Stimulated activated CD4-positive, alpha-beta T cell treated with anti-CD3 and anti-CD28 coated beads, Interleukin-4, amount 100 ng/mL, for 4 hours (primary cell): Measurements from ENCODE around the gene ZCWPW2.
A peak's percentile ranks its signal among the peaks of the same experiment; 100 is the strongest.

Experiments
- DNase-seq, 2 experiments: peaks; one replicate each; pipeline ENCODE4 v3.0.0-alpha.2; 2020

The ZCWPW2 gene

DNA sequence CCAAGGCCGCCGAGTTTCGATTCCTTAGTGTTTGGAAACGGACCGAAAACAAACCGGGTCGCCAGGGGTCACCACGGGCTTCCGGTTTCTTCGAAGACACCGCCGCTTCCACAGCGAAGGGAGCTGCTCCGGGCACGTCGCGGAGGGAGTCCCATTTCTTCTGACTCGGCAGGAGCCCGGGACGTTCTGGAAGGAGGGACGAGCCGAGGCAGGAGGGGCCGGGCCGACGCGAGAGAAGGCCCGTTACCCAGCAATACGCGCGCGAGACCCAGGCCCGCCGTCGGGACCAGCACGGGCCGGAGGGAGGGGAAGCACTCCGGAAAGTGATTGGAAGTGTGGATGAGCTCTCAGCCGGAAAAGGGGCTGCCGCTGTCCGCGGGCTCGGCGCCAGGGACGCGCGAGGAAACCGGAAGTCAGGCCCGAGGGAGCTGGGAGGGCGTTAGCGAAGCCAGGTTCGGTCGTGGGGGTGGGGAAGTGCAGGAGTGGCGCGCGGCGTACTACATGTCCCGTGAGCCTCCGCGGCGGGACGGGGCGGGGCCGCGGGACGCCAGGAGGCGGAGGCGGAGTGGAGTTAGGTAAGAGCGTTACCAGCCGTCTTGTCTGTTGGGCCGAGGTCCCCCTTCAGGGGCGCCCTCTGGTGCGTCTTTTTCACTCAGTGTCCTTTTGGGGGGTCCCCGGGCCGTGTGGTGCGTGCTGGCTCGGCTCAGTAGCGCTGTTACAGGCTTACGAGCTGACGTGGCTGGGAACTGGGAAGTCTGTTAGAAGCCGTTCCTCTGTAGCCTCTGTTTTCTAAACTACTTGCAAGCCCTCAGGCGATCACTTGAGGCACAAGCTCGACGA is at the start of gene ZCWPW2, which contains the start of gene AZI2:
ZCWPW2 (plus strand) TSS at position 93 of the 840 bp plus-strand sequence. CDS start 64,348 bp downstream, outside the sequence.
AZI2 (minus strand) TSS at position 196 of the 840 bp plus-strand sequence. CDS start 8,207 bp downstream, outside the sequence.
- DNase-seq, result peak; percentile 89 to 90

GRCh38 chr3:28299705-28300104 is 48.8 kb upstream of the ZCWPW2 start:
- no peak for DNase-seq

DNA sequence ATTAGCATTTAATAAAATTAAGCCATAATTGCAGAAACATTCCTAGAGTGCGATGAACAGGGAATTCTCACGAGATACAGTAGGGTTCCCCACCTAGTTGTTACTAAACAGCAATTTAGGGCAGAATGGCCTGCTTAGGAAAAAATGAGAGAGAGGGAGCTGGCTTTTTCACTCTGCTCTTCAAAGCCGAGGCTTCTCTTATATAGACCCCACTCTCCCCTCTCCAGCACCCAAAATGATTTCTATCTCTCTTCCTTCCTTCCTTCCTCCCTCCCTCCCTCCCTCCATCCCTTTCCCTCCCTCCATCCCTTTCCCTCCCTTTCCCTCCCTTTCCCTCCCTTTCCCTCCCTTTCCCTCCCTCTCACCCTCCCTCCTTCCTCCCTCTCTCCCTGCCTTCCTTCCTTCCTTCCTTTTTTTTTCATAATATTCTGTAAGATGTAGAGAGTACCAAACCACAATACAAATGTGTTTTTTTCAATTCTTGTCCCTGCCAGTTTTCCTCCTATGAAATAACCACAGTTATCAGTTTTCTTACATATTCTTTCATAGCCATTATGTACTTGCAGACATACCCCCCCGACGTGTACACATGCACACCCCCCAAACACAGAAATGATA is 48.1 kb upstream of the ZCWPW2 start:
- no peak for DNase-seq

GRCh38 chr3:28301688-28302087 is 46.8 kb upstream of the ZCWPW2 start:
- DNase-seq, result no peak

DNA sequence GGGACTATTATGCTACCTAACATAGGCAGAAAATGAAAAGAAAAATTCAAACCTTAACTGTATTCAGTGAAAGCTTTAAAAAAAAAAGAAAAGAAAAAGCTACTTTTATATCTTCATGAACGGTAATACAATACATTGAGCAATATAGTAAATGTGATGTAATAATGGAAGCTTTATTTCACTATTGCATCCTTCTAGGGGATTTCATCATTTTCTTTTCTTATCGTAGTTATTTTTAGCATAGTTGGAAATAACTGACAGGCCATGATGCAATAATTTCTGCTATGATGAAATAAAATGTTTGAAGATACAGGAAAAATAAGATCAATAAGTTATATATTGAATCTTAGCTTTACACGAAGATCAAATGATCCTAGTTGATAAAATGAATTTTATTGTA is 40.3 kb upstream of the ZCWPW2 start:
- no peak for DNase-seq

DNA sequence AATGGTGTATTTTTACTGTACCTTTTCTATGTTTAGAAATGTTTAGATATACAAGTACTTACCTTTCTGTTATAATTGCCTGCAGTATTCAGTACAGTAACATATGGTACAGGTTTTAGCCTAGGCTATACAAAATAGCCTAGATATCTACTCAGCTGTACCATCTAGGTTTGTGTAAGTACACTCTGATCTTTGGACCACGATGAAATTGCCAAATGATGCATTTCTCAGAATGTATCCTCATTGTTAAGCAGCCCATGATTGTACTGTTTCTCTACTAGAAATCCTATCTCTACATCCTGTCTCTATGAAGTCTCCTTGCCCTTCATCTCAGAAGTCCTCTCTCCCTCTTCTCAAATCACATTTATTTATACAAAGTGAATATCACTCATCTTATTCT is 32.8 kb upstream of the ZCWPW2 start:
- no peak for DNase-seq

- DNase-seq, result no peak
Measured at GRCh38 chr3:28316226-28316625, 32.3 kb upstream of the ZCWPW2 start.

DNA sequence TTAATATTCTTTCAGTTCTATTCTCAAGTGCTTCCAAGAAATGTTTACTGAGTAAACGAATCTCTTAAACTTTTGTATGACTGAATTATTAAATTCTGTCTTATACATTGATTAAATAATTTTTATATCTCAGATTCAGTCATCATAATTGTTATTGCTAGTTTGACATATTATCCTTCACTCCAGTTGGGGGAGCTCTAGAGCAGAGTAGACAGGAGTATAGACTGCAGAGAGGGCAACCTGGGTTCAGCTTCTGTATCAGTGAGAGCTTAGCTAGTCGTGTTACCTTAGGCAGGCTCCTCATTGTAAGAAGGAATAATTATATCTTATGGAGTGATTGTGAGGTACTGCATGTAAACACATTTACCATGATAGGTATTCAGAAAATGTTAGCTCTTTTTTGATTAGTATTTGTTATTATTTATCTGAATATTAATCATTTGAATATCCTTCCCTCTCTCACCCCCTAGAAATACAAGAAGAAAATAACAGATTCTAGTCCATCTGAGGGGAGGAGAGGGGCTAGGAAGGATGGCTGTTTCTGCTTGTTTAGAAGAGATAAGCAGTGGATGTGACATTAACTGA is 31.0 kb upstream of the ZCWPW2 start:
- peak in 1 of 2 experiments; percentile 2 for DNase-seq

GRCh38 chr3:28320981-28321380 is 27.5 kb upstream of the ZCWPW2 start:
- DNase-seq, result no peak

DNA sequence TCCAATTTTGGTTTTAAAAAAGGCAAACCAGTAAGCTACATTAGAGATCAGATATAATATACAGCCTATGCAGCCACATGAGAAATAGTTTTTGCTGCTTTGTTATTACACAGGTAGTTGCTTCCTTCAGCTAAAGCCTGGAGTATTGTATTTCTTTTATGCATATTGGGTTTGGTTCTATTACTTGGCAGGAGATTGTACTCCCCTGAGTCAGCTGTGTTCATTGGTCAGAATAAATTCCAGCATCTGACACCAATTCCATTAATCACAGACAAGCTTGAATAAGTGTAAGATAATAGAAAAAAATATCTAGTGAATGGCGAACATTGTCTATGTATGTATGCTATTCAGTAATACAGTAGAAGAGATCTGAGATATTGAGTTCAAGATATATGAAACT is 26.1 kb upstream of the ZCWPW2 start:
- DNase-seq, result no peak

DNA sequence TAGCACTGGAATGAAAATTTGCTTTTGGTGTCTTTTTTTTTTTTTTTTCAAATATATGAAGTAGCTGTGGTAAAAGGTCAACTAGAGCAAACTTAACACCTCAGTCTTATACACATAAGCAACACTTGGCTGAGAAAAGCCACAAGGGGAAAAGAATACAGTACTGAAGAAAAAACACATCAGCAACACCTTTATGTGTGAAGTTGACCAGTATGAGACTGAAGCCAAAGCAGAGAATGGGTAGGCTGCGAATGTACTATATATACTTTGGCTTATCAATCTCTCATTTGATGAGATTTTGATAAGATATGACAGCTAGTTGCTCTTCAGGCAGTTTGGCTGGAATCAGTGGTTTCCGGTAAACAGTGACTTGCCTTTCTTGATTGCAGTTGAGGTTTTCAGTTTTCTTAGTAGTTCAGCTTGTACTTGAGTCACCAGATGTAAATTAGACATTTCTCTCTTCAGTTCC is 22.0 kb upstream of the ZCWPW2 start:
- peak in 1 of 2 experiments; percentile 8 for DNase-seq

GRCh38 chr3:28328188-28329151 is 20.1 kb upstream of the ZCWPW2 start:
- no peak for DNase-seq

- no peak for DNase-seq
Measured at GRCh38 chr3:28334552-28334951, 14.0 kb upstream of the ZCWPW2 start.

DNA sequence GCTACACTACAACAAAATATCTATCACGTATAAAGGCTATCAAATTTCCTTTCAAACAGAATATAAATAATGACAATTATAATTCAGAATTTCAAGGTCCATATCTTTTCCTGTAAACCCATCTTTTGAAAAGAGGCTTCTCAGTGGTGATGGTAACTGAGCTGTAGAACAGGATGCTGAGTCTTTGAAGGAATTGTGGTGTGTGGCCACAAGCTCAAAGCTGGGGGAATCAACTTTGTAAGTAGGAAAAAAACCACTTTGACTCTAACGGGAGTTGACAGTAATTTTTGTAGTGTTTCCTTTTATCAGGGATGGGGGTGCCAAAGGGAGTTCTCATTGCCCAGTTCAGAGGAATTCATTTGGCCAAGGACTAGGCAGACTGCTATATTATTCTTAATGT is 13.3 kb upstream of the ZCWPW2 start:
- no peak for DNase-seq

DNA sequence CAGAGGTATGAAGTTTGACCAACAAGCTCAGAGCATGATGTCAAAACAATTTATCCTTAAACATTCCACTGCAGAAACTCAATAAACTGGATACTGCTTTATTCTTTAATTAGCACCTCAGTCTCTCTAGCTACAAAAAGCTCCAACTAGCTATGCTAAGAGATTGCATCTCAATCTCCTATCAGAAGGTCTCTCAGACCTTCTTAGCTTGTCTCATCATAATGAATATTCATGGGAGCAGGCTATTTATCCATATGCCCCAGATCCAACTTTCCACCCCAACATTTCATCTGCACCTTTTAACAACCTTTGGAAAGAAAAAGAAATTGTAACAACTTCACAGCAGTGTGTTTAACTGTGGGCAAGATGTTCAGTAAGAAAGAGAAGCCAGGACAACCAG is 11.3 kb upstream of the ZCWPW2 start:
- no peak for DNase-seq

GRCh38 chr3:28343144-28343543 is 5.4 kb upstream of the ZCWPW2 start:
- DNase-seq, result no peak

GRCh38 chr3:28345690-28346089 is 2.8 kb upstream of the ZCWPW2 start:
- no peak for DNase-seq

DNA sequence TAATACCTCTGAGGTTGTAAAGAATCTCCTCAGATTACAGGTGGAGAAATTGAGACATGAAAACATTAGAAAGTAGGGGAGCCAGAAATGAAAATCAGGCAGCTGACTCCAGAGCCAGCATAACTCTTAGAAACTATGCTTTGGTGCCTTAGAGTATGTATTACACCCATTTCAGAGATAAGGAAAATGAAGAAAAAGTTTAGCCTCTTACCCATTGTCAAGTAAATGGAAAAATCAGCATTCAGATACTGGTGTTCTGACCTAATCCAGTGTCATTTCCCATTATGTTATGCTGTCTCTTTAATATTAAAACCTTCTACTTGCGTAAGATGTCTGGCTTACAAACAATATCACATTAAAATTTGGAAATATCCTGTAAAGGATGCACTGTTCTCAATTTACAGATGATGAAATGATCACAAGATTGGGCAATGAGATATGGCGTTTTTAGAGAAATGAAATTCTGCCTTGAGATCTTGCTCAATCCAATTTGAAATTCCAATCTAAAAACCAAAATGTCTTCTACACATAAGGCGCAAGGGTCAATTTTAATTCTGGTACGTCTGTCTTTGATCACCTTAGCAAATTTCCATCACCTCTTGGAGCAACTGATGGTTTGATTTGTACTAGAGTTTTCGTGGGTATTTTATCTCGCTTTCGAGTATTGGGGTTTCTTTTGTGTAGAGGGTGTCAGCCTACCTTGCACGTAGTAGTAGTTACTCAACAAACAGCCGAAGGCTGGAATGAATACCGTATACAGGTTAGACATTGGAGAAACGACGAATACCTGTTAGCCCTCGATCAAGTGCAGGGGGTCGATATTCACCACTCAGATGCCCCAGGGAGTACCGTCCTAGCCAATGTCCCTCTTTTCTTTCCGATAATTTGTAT is 902 bp upstream of the ZCWPW2 start:
- DNase-seq, result no peak

GRCh38 chr3:28348265-28348628 is 274 bp upstream of the ZCWPW2 start:
- no peak for DNase-seq

- no peak for DNase-seq
Measured at GRCh38 chr3:28349469-28350000, 1.0 kb downstream of the ZCWPW2 start.

- no peak for DNase-seq
Measured at GRCh38 chr3:28376424-28376823, 27.9 kb downstream of the ZCWPW2 start.
